Sigmoid colon (tissue), 7 donors: Measurements from ENCODE around the gene TMPRSS6. TPM values are rescaled to one million over a fixed set of nuclear protein-coding genes. Genes with fewer than 3 reads are reported as not detected.

Experiments
- DNase-seq: peaks from one replicate; pipeline ENCODE4 v3.0.0-alpha.2; 2019
- H3K27ac ChIP-seq, 4 donors: fragments of 200-600 bp; sonication (generic); one replicate each; pipeline ENCODE4 v1.5.1; 2016 to 2019; ENCODE audit warnings: mild to moderate bottlenecking in 1 of 4
- H3K27me3 ChIP-seq, 3 donors: fragments of 200-600 bp; sonication (generic); one replicate each; pipeline ENCODE4 v1.5.1; 2019; ENCODE audit warnings: mild to moderate bottlenecking in 1 of 3
- H3K36me3 ChIP-seq, 4 donors: fragments of 200-600 bp; sonication (generic); one replicate each; pipeline ENCODE4 v1.5.1; 2016 to 2019
- H3K4me1 ChIP-seq, 4 donors: fragments of 200-600 bp; sonication (generic); one replicate each; pipeline ENCODE4 v1.5.1; 2017 to 2019
- H3K4me3 ChIP-seq, 4 donors: fragments of 200-600 bp; sonication (generic); one replicate each; pipeline ENCODE4 v1.5.1; 2017 to 2019; ENCODE audit warnings: mild to moderate bottlenecking in 2 of 4, moderate library complexity in 1 of 4
- H3K9me3 ChIP-seq, 4 donors: fragments of 200-600 bp in 3 of 4; sonication (generic) in 3 of 4; one replicate each; pipeline versions ENCODE4 v1.5.1 to v1.6.1; 2013 to 2019
- CTCF ChIP-seq, 4 experiments: fragments of 450-650 bp in 3 of 4; fragments of 200-600 bp in 1 of 4; IDR thresholded peaks; one replicate each; pipeline ENCODE4 v1.5.1; 2016 to 2019; ENCODE audit warnings: antibody characterized with exemption in 4 of 4, mild to moderate bottlenecking in 3 of 4, moderate library complexity in 2 of 4
- EP300 ChIP-seq, 4 donors: sonication (generic); formaldehyde crosslinking; IDR thresholded peaks; one replicate each; pipeline ENCODE4 v1.6.1; 2017; ENCODE audit warnings: antibody characterized with exemption in 4 of 4
- POLR2A ChIP-seq, 2 donors: fragments of 450-650 bp; IDR thresholded peaks; one replicate each; pipeline ENCODE4 v1.6.1; 2016; ENCODE audit warnings: antibody characterized with exemption in 2 of 2, mild to moderate bottlenecking in 2 of 2, moderate library complexity in 2 of 2
- POLR2AphosphoS5 ChIP-seq, 4 donors: sonication (generic); formaldehyde crosslinking; IDR thresholded peaks; one replicate each; pipeline ENCODE4 v1.6.1; 2017; ENCODE audit warnings: antibody characterized with exemption in 4 of 4
- WGBS, 2 donors: extraction: QIAGEN DNeasy Blood & Tissue Kit; methylation state at CpG; one replicate each; pipeline ENCODE4 v1.1.7; 2013; 5-methylcytosine and 5-hydroxymethylcytosine counted together
- intact Hi-C: fragments of 100-400 bp; cut with DNase I; formaldehyde crosslinking; loops from one replicate; pipeline ENCODE4 v1.15.1; 2023
- polyA plus RNA-seq, 3 donors: library from polyadenylated mRNA; stranded (reverse); fragments of 200-250 nt; gene quantifications; one replicate each; pipeline ENCODE4 v1.2.3, GENCODE V29; 2013
- total RNA-seq, 4 donors: library from RNA; depleted of rRNA; stranded (reverse); fragments of >200 nt; gene quantifications; one replicate each; pipeline ENCODE4 v1.1.0, GENCODE V29; 2016
- donor health status: healthy with polysubstance abuse.
- donor health status: Bipolar disorder and iron deficiency.
- donor health status: healthy.

TMPRSS6 gene
- total and polyA plus RNA-seq, 7 donors: 0.79 to 1.8 TPM; not detected in 5

- H3K4me1 ChIP-seq: no peaks in the 10 kb centered on the region
- H3K27ac ChIP-seq: no peak overlapping the region
- no peak overlapping the region for H3K4me3 ChIP-seq
- intact Hi-C loops: no loop called here
- WGBS, 2 donors: 70 to 73% methylated on average over 14 of the region's 14 CpGs
- no peaks in the 10 kb centered on the region for H3K36me3 ChIP-seq
- no peaks in the 10 kb centered on the region for H3K9me3 ChIP-seq
- H3K27me3 ChIP-seq: peaks cover 0 to 30% (median 9%) of the 10 kb centered on the region in 3 donors
- DNase-seq: no peak
- TF ChIP-seq POLR2AphosphoS5 (IDR thresholded peaks at IDR 0.05) (no peak), POLR2A (IDR thresholded peaks at IDR 0.05) (no peak), EP300 (IDR thresholded peaks at IDR 0.05) (no peak), CTCF (IDR thresholded peaks at IDR 0.05) (no peak)
These were observed 17.9 kb upstream of the TMPRSS6 start for GRCh38 chr22:37127350-37127878.

GRCh38 chr22:37126882-37127281 is 17.4 kb upstream of the TMPRSS6 start:
- no peak for DNase-seq
- Histone ChIP-seq H3K9me3 (no peaks in the 10 kb centered on the region), H3K27me3 (peaks cover 0 to 31% (median 9%) of the 10 kb centered on the region in 3 donors), H3K4me3 (no peak overlapping the region), H3K4me1 (no peaks in the 10 kb centered on the region), H3K27ac (no peak overlapping the region), H3K36me3 (no peaks in the 10 kb centered on the region)
- intact Hi-C loops: no loop called here
- 41 to 80% methylated on average over 5 of the region's 5 CpGs for WGBS, 2 donors
- TF ChIP-seq EP300 (IDR thresholded peaks at IDR 0.05) (no peak), POLR2AphosphoS5 (IDR thresholded peaks at IDR 0.05) (no peak), CTCF (IDR thresholded peaks at IDR 0.05) (no peak), POLR2A (IDR thresholded peaks at IDR 0.05) (no peak)

- H3K4me3 ChIP-seq: no peak overlapping the region
- peaks cover 0 to 34% (median 9%) of the 10 kb centered on the region in 3 donors for H3K27me3 ChIP-seq
- no peaks in the 10 kb centered on the region for H3K4me1 ChIP-seq
- H3K27ac ChIP-seq: no peak overlapping the region
- H3K36me3 ChIP-seq: no peaks in the 10 kb centered on the region
- no peak for TF ChIP-seq POLR2A (IDR thresholded peaks at IDR 0.05)
- no peak for TF ChIP-seq EP300 (IDR thresholded peaks at IDR 0.05)
- no peak for TF ChIP-seq POLR2AphosphoS5 (IDR thresholded peaks at IDR 0.05)
- intact Hi-C loops: no loop called here
- 60 to 86% methylated on average over 7 of the region's 7 CpGs for WGBS, 2 donors
- DNase-seq: no peak
- H3K9me3 ChIP-seq: no peaks in the 10 kb centered on the region
These were observed 16.9 kb upstream of the TMPRSS6 start for GRCh38 chr22:37126383-37126782.

GRCh38 chr22:37123649-37124048 is 14.1 kb upstream of the TMPRSS6 start:
- Histone ChIP-seq H3K9me3 (no peaks in the 10 kb centered on the region), H3K27me3 (peaks cover 0 to 33% (median 9%) of the 10 kb centered on the region in 3 donors), H3K27ac (no peak overlapping the region), H3K36me3 (no peaks in the 10 kb centered on the region), H3K4me3 (no peak overlapping the region), H3K4me1 (no peaks in the 10 kb centered on the region)
- WGBS, 2 donors: 84 to 87% methylated on average over 7 of the region's 7 CpGs
- TF ChIP-seq POLR2AphosphoS5 (IDR thresholded peaks at IDR 0.05) (no peak), EP300 (IDR thresholded peaks at IDR 0.05) (no peak), POLR2A (IDR thresholded peaks at IDR 0.05) (no peak), CTCF (IDR thresholded peaks at IDR 0.05) (no peak)
- intact Hi-C loops: no loop called here
- no peak for DNase-seq

GRCh38 chr22:37122598-37123180 is 13.2 kb upstream of the TMPRSS6 start:
- Histone ChIP-seq H3K27me3 (peaks cover 0 to 24% (median 2%) of the 10 kb centered on the region in 3 donors), H3K9me3 (no peaks in the 10 kb centered on the region), H3K36me3 (no peaks in the 10 kb centered on the region), H3K4me1 (no peaks in the 10 kb centered on the region), H3K27ac (no peak overlapping the region), H3K4me3 (no peak overlapping the region)
- TF ChIP-seq POLR2A (IDR thresholded peaks at IDR 0.05) (no peak), POLR2AphosphoS5 (IDR thresholded peaks at IDR 0.05) (no peak), EP300 (IDR thresholded peaks at IDR 0.05) (no peak), CTCF (IDR thresholded peaks at IDR 0.05) (no peak)
- DNase-seq: no peak
- WGBS, 2 donors: 90 to 93% methylated on average over 3 of the region's 3 CpGs
- intact Hi-C loops: no loop called here
